ENCODE results near the gene KCTD21.
A peak's percentile ranks its signal among the peaks of the same experiment; 100 is the strongest.

DNA sequence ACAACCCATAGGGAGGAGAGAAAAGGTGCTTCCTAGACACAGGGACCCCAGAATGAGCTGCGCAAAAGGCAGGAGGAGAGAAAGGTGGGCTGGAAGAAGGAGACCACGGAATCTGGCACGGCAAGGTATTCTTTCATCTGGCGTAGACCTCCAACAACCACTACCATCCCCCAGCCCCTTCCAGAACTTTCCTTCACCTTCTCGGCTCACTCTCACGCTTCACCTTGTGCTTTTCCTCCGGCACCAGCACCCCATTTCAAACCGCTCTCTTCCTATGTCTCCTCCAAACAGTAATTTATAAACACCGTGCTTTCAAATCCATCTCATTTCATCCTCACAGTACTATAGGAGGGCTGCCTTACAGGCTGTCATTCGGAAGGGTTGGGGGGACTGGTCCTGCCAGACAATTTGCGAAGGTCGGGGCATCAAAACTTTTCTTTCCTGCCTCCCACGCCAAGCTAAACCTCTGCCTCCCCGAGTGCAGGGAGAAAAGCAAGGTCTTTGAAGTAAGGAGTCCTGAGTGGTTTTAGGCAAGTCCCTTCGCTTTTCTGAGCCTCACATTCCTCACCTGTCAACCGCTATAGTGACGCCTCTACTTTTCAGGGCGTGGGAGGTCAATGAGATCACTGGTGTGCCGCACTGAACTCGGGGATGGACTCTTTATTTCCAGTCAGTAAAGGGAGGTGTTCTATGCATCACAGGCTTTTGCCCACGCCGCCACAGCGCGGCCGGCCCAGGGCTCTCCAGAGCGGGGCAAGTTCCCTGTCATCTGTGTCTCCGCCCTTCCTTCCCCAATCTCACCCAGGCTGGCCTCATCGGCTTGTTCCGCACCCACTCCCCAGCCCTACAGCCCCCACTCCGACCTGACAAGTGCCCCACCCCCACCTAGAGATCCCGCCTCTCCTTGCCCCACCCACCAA lies 800 bp downstream of the KCTD21 start:
- TF ChIP-seq, protein P1, sequence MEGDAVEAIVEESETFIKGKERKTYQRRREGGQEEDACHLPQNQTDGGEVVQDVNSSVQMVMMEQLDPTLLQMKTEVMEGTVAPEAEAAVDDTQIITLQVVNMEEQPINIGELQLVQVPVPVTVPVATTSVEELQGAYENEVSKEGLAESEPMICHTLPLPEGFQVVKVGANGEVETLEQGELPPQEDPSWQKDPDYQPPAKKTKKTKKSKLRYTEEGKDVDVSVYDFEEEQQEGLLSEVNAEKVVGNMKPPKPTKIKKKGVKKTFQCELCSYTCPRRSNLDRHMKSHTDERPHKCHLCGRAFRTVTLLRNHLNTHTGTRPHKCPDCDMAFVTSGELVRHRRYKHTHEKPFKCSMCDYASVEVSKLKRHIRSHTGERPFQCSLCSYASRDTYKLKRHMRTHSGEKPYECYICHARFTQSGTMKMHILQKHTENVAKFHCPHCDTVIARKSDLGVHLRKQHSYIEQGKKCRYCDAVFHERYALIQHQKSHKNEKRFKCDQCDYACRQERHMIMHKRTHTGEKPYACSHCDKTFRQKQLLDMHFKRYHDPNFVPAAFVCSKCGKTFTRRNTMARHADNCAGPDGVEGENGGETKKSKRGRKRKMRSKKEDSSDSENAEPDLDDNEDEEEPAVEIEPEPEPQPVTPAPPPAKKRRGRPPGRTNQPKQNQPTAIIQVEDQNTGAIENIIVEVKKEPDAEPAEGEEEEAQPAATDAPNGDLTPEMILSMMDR (IDR thresholded peaks at IDR 0.05) = no peak
- TF ChIP-seq SIN3A (IDR thresholded peaks at IDR 0.05; ENCODE audit: borderline replicate concordance, insufficient read depth, low read depth, low read length) (peak; percentile 40; the same call in 1 of the 2 replicates), TCF7L2 (IDR thresholded peaks at IDR 0.05; ENCODE audit: low read depth, low read length) (no peak)
- TF ChIP-seq, protein P2, sequence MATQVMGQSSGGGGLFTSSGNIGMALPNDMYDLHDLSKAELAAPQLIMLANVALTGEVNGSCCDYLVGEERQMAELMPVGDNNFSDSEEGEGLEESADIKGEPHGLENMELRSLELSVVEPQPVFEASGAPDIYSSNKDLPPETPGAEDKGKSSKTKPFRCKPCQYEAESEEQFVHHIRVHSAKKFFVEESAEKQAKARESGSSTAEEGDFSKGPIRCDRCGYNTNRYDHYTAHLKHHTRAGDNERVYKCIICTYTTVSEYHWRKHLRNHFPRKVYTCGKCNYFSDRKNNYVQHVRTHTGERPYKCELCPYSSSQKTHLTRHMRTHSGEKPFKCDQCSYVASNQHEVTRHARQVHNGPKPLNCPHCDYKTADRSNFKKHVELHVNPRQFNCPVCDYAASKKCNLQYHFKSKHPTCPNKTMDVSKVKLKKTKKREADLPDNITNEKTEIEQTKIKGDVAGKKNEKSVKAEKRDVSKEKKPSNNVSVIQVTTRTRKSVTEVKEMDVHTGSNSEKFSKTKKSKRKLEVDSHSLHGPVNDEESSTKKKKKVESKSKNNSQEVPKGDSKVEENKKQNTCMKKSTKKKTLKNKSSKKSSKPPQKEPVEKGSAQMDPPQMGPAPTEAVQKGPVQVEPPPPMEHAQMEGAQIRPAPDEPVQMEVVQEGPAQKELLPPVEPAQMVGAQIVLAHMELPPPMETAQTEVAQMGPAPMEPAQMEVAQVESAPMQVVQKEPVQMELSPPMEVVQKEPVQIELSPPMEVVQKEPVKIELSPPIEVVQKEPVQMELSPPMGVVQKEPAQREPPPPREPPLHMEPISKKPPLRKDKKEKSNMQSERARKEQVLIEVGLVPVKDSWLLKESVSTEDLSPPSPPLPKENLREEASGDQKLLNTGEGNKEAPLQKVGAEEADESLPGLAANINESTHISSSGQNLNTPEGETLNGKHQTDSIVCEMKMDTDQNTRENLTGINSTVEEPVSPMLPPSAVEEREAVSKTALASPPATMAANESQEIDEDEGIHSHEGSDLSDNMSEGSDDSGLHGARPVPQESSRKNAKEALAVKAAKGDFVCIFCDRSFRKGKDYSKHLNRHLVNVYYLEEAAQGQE (IDR thresholded peaks at IDR 0.05; ENCODE audit: insufficient read depth in 1 of 2, low read depth in 2 of 2, low read length in 1 of 2) = no peak

Measured in Panc1 (cell line).